Neural progenitor cell (in vitro differentiated cells): ENCODE data around the gene HHAT. TPM values are rescaled to one million over a fixed set of nuclear protein-coding genes. Genes with fewer than 3 reads are reported as not detected.

Source experiments
- DNase-seq: peaks from one replicate; pipeline ENCODE4 v3.0.0-alpha.2; 2016; ENCODE audit warnings: low spot score
- H2AFZ ChIP-seq: fragments of 200-600 bp; sonication (generic); replicated peaks from 2 replicates; pipeline ENCODE4 v1.6.1; 2016; ENCODE audit warnings: antibody characterized with exemption
- H3F3A ChIP-seq: fragments of 200-600 bp; sonication (generic); 2 replicates; pipeline ENCODE4 v1.6.1; 2016; ENCODE audit warnings: antibody characterized with exemption, low read depth
- H3K27ac ChIP-seq: fragments of 200-600 bp; sonication (generic); 2 replicates; pipeline ENCODE4 v1.5.1; 2016; ENCODE audit warnings: mild to moderate bottlenecking
- H3K27me3 ChIP-seq: fragments of 200-600 bp; sonication (generic); 2 replicates; pipeline ENCODE4 v1.6.1; 2016; ENCODE audit warnings: mild to moderate bottlenecking, moderate library complexity
- H3K36me3 ChIP-seq: fragments of 200-600 bp; sonication (generic); 2 replicates; pipeline ENCODE4 v1.5.1; 2016
- H3K4me1 ChIP-seq: fragments of 200-600 bp; sonication (generic); 2 replicates; pipeline ENCODE4 v1.6.1; 2016; ENCODE audit warnings: mixed run types
- H3K4me2 ChIP-seq: fragments of 200-600 bp; sonication (generic); 2 replicates; pipeline ENCODE4 v1.6.1; 2016
- H3K4me3 ChIP-seq: fragments of 200-600 bp; sonication (generic); 2 replicates; pipeline ENCODE4 v1.5.1; 2016
- H3K79me2 ChIP-seq: fragments of 200-600 bp; sonication (generic); 2 replicates; pipeline ENCODE4 v1.6.1; 2016; ENCODE audit warnings: low read depth
- H3K9ac ChIP-seq: fragments of 200-600 bp; sonication (generic); 2 replicates; pipeline ENCODE4 v1.6.1; 2016
- H3K9me3 ChIP-seq: fragments of 200-600 bp; sonication (generic); 2 replicates; pipeline ENCODE4 v1.5.1; 2016; ENCODE audit warnings: low read depth
- H4K20me1 ChIP-seq: fragments of 200-600 bp; sonication (generic); 2 replicates; pipeline ENCODE4 v1.6.1; 2016; ENCODE audit warnings: low read depth
- H3K27ac Mint-ChIP-seq: 3 replicates; pipeline ENCODE4 v1.8.0; 2021; ENCODE audit warnings: mixed read lengths
- H3K27me3 Mint-ChIP-seq: 2 replicates; pipeline ENCODE4 v1.8.0; 2022; ENCODE audit warnings: low read depth, mild to moderate bottlenecking, inconsistent platforms, moderate library complexity, mixed read lengths; ENCODE audit not compliant: insufficient read depth
- H3K36me3 Mint-ChIP-seq: 3 replicates; pipeline ENCODE4 v1.8.0; 2021; ENCODE audit warnings: mixed read lengths
- H3K4me1 Mint-ChIP-seq: 3 replicates; pipeline ENCODE4 v1.8.0; 2021; ENCODE audit warnings: mixed read lengths
- H3K4me3 Mint-ChIP-seq: 3 replicates; pipeline ENCODE4 v1.8.0; 2021; ENCODE audit warnings: mild to moderate bottlenecking, moderate library complexity, mixed read lengths
- H3K9me3 Mint-ChIP-seq: 3 replicates; pipeline ENCODE4 v1.8.0; 2020; ENCODE audit warnings: mixed read lengths
- EZH2 ChIP-seq: fragments of 200-600 bp; sonication (generic); IDR thresholded peaks from 2 replicates; pipeline ENCODE4 v1.6.1; 2017; ENCODE audit warnings: antibody characterized with exemption, mild to moderate bottlenecking, moderate library complexity
- EZH2phosphoT487 ChIP-seq: fragments of 200-600 bp; sonication (generic); IDR thresholded peaks from 2 replicates; pipeline ENCODE4 v1.6.1; 2017; ENCODE audit warnings: antibody characterized with exemption
- total RNA-seq: library from RNA; depleted of rRNA; stranded (reverse); fragments of >200 nt; gene quantifications from 2 replicates; pipeline ENCODE4 v1.2.3, GENCODE V29; 2015; ENCODE audit warnings: low replicate concordance
- TF ChIP-seq, protein P1 (sequence below): fragments of 200-600 bp; sonication (generic); IDR thresholded peaks from 2 replicates; pipeline ENCODE4 v1.5.1; 2017; ENCODE audit warnings: antibody characterized with exemption, mild to moderate bottlenecking

Gene HHAT
- total RNA-seq, 1 donor from 2014 or later: 10.3 TPM

DNA sequence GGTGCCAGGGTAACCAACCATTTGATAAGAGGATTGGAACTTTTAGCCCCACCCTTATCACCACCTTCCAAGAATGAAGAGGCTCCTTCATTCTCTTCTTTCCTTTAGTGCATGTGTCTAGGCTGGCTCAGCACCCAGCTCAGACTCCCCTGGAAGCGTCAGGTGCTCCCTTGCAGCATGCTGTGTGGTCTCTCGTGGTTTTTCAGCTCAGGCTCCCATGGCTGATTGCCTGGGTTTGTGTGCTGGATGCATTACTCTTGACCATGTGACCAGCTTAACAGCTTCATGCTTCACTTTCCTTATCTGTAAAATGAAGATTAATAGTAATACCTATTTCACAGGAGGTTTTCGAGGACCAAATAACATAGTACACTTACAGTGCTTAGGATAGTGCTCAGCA, 198.4 kb downstream of the HHAT start:
- Histone ChIP-seq H3K27me3 (no peaks in the 10 kb centered on the region), H3K27ac (no peak overlapping the region), H3K79me2 (no peaks in the 10 kb centered on the region), H3K9me3 (no peaks in the 10 kb centered on the region), H3K4me2 (peak overlapping the region; percentile 1), H4K20me1 (no peaks in the 10 kb centered on the region), H3K9ac (no peak overlapping the region), H3K4me3 (no peak overlapping the region), H2AFZ (no peak overlapping the region), H3F3A (no peaks in the 10 kb centered on the region), H3K36me3 (no peaks in the 10 kb centered on the region), H3K4me1 (peaks cover 7% of the 10 kb centered on the region)
- Mint-ChIP-seq H3K27me3 (peaks cover 3% of the 10 kb centered on the region), H3K4me1 (peaks cover 20% of the 10 kb centered on the region), H3K27ac (no peak overlapping the region), H3K36me3 (no peaks in the 10 kb centered on the region), H3K4me3 (no peak overlapping the region), H3K9me3 (no peaks in the 10 kb centered on the region)
- DNase-seq: no peak
- TF ChIP-seq, protein P1, sequence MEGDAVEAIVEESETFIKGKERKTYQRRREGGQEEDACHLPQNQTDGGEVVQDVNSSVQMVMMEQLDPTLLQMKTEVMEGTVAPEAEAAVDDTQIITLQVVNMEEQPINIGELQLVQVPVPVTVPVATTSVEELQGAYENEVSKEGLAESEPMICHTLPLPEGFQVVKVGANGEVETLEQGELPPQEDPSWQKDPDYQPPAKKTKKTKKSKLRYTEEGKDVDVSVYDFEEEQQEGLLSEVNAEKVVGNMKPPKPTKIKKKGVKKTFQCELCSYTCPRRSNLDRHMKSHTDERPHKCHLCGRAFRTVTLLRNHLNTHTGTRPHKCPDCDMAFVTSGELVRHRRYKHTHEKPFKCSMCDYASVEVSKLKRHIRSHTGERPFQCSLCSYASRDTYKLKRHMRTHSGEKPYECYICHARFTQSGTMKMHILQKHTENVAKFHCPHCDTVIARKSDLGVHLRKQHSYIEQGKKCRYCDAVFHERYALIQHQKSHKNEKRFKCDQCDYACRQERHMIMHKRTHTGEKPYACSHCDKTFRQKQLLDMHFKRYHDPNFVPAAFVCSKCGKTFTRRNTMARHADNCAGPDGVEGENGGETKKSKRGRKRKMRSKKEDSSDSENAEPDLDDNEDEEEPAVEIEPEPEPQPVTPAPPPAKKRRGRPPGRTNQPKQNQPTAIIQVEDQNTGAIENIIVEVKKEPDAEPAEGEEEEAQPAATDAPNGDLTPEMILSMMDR: no peak
- TF ChIP-seq EZH2phosphoT487 (no peak), EZH2 (no peak)

DNA sequence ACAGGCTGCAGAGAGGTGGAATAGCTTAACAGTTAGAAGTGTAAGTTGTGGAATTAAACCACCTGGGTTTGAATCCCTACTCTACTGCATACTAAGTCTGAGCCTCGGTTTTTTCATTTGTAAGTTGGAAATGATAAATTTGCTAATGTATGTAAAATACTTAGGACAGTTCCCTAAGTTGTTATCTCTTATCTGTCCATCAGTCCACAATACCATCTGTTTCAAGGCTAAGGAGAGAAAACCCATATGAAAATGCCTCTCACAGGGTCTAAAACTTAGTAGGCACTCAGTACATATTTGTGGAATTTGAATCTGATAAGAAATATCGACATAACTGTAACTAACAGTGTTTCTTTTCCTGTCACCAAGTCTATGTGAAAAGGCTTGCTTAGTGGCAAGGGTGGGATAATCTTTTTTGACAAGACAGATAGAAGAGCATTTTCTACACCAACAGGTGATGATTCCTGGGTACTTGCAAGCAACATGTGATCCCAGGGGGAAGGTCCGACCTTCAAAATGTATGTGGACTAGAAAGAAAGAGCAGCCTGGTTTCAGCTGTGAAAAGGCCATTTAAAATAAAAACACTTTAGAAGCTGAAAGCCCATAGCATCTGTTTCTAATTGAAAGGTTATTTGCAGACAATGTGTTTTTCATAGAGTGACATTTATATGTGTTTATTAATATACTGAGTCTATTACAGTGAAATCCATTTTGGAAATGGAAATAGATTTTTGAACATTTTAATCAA, 202.9 kb downstream of the HHAT start:
- Mint-ChIP-seq H3K27me3 (peaks cover 2% of the 10 kb centered on the region), H3K36me3 (no peaks in the 10 kb centered on the region), H3K27ac (no peak overlapping the region), H3K4me3 (no peak overlapping the region), H3K9me3 (no peaks in the 10 kb centered on the region), H3K4me1 (peaks cover 25% of the 10 kb centered on the region)
- H3K27ac ChIP-seq: no peak overlapping the region
- H3K27me3 ChIP-seq: no peaks in the 10 kb centered on the region
- no peaks in the 10 kb centered on the region for H3K36me3 ChIP-seq
- H3K9me3 ChIP-seq: no peaks in the 10 kb centered on the region
- H3K4me2 ChIP-seq: no peak overlapping the region
- no peak overlapping the region for H2AFZ ChIP-seq
- peaks cover 12% of the 10 kb centered on the region for H3F3A ChIP-seq
- peaks cover 23% of the 10 kb centered on the region for H3K4me1 ChIP-seq
- no peak overlapping the region for H3K4me3 ChIP-seq
- no peak overlapping the region for H3K9ac ChIP-seq
- H4K20me1 ChIP-seq: no peaks in the 10 kb centered on the region
- no peak for TF ChIP-seq EZH2
- TF ChIP-seq EZH2phosphoT487: no peak
- TF ChIP-seq, protein P1: no peak
- no peak for DNase-seq
- H3K79me2 ChIP-seq: no peaks in the 10 kb centered on the region

DNA sequence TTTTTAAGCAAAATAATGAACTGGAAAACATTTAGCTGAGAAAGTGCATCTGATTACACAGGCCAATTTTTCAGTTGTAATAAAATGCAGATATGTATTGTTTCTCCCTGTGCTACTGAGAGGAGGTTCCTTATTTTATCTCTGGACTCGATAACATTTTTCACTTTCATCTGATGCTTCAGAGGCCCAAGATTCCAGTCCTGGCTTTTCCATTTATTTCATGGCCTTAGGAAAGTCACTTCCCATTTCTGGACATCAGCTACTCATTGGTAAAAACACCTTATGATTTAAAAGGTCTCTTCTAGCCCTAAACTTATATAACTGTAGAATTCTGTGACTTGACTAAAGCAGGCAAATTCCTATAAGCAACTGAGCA, 203.5 kb downstream of the HHAT start:
- no peak overlapping the region for H3K27ac Mint-ChIP-seq
- peaks cover 25% of the 10 kb centered on the region for H3K4me1 Mint-ChIP-seq
- H3K27ac ChIP-seq: no peak overlapping the region

More for the DNA sequence above, 203.5 kb downstream of the HHAT start:
- Histone ChIP-seq H3K4me2 (no peak overlapping the region), H3F3A (peaks cover 14% of the 10 kb centered on the region), H3K36me3 (no peaks in the 10 kb centered on the region), H3K4me3 (no peak overlapping the region), H2AFZ (no peak overlapping the region), H3K9me3 (no peaks in the 10 kb centered on the region), H4K20me1 (no peaks in the 10 kb centered on the region), H3K79me2 (no peaks in the 10 kb centered on the region), H3K4me1 (peaks cover 22% of the 10 kb centered on the region), H3K9ac (no peak overlapping the region), H3K27me3 (no peaks in the 10 kb centered on the region)
- Mint-ChIP-seq H3K4me3 (no peak overlapping the region), H3K27me3 (peaks cover 6% of the 10 kb centered on the region), H3K9me3 (no peaks in the 10 kb centered on the region), H3K36me3 (no peaks in the 10 kb centered on the region)
- TF ChIP-seq, protein P1: no peak
- TF ChIP-seq EZH2 (no peak), EZH2phosphoT487 (no peak)
- DNase-seq: no peak
